NOMO-1 treated with DMSO at 0.1 percent for 48 hours (cell line): ENCODE results near the gene CLDN4.

Experiments used
- DNase-seq: peaks from one replicate; lab custom pipeline; 2025; ENCODE audit not compliant: unreplicated experiment; lab: John Stamatoyannopoulos, UW

Gene CLDN4

GRCh38 chr7:73871163-73872011 is 40.6 kb downstream of the CLDN4 start:
- DNase-seq: no peak

- DNase-seq: no peak
Measured at GRCh38 chr7:73872056-73872908, 41.5 kb downstream of the CLDN4 start.

- no peak for DNase-seq
Measured at GRCh38 chr7:73876361-73876760, 45.6 kb downstream of the CLDN4 start.

GRCh38 chr7:73876973-73877372 is 46.2 kb downstream of the CLDN4 start:
- no peak for DNase-seq

GRCh38 chr7:73879977-73880681 is 49.3 kb downstream of the CLDN4 start:
- DNase-seq: no peak

- DNase-seq: no peak
Measured at GRCh38 chr7:73880755-73881328, 50.0 kb downstream of the CLDN4 start.

GRCh38 chr7:73881352-73882046 is 50.7 kb downstream of the CLDN4 start:
- DNase-seq: no peak

GRCh38 chr7:73882047-73882402 is 51.2 kb downstream of the CLDN4 start:
- no peak for DNase-seq
